ENCODE measurements around the gene OR4S2.

Gene OR4S2, protein sequence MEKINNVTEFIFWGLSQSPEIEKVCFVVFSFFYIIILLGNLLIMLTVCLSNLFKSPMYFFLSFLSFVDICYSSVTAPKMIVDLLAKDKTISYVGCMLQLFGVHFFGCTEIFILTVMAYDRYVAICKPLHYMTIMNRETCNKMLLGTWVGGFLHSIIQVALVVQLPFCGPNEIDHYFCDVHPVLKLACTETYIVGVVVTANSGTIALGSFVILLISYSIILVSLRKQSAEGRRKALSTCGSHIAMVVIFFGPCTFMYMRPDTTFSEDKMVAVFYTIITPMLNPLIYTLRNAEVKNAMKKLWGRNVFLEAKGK

DNA sequence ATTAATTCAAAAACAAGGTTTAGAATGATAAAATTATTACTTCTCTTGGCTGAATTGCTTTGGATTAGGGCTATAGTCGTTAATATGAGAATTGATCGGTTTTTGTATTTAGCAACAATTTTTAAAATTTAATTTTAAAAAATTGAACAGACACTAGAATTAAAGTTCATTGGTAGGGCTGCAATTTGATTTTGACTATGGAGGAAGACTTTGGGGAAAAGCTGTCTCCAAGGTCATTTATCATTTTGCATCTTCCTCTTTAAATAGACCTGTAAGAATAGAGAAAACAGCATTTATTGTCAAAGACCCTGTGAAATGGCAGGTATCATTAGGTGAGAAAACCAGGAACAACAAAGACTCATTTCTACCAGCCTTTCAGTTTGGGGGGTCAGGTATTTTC is at the start of gene OR4S2:
Gene OR4S2, plus strand, starts transcription at position 301 of the 400 bp plus-strand sequence. CDS start 2,577 bp downstream, outside the sequence.
- DNase-seq (ENCODE audit: low read depth in 2 of 2) = no peak

DNA sequence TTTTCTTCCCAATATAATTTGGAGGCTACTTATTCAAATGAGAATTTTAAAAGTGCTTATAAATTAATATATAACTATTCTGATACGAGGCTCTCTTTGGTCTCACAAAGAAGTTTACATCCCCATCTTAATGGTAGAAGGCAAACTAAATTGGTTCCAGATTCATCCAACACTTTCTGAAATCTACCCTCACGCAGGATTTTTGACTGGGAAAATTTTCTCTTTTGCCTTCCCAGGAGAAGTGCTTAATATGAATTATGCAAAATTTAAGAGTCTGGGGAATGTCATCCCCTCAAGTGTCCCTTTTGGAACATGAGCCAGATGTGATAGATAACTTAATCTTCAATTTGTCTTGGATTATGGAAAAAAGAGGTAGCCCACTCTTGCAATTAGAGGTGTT is 40.6 kb upstream of the OR4S2 start, which contains the start of gene OR4C11:
Gene OR4C11, minus strand, starts transcription at position 101 of the 400 bp plus-strand sequence. CDS start 3,272 bp downstream, outside the sequence.
- no peak for DNase-seq (ENCODE audit: low read depth in 2 of 2)

DNA sequence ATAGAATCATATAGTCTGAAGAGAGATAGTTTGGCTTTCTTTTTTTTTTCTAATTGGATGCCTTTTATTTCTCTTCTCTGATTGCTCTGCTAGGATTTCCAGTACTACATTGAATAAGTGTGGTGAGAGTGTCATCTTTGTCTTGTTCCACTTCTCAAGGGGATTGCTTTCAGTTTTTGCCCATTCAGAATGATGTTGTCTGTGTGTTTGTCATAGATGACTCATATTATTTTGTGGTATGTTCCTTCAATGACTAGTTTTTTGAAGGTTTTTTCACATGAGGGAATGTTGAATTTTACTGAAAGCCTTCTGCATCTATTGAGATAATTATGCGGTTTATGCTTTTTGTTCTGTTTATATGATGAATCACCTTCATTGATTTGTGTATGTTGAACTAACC is 23.6 kb upstream of the OR4S2 start:
- no peak for DNase-seq (ENCODE audit: low read depth in 2 of 2)

GRCh38 chr11:55634813-55635212 is 13.3 kb upstream of the OR4S2 start, which contains the start of gene OR4P4:
Gene OR4P4 (plus strand): TSS chr11:55635113.
- no peak for DNase-seq (ENCODE audit: low read depth in 2 of 2)

GRCh38 chr11:55652560-55652959 is 4.4 kb downstream of the OR4S2 start:
- no peak for DNase-seq (ENCODE audit: low read depth in 2 of 2)

DNA sequence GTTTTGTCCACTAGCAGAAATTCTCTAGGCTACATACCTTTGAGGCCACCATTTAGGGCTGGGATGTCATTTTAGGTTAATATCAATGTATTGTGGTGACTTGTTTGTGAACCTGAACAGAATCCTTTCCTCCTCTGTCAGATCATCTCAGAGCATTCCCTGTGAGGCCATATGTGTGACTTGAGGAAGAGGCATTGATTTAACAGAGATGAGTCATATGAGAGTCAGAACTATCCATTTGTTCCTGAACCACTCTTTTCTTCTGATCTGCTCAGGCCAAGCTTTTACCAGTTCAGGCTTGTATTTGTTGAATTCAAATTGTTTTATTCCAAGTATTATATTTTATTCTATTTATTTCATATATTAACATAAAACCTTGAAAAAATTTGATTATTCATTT is 7.0 kb downstream of the OR4S2 start:
- DNase-seq (ENCODE audit: low read depth in 2 of 2) = no peak

- DNase-seq (ENCODE audit: low read depth in 2 of 2) = no peak
Measured at GRCh38 chr11:55658031-55658573, 10.0 kb downstream of the OR4S2 start.

DNA sequence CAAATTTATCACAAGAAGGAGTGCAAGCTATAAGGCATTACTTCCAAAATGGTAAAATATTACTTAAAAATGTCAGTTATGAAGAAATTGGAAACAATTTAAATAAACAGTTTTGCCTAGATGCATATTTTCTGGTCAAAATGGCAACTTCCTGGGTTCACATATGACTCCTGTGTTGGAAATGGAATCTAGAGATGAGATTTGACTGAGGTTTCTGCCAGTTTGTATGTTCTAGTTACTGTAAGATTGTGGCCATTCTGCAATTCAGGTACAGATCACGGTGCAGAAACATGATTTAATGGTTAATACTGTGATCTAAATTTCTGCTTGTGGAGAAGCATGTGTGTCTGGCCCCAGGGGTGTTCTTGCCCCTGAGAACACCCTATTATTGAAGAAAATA is 10.5 kb downstream of the OR4S2 start:
- no peak for DNase-seq (ENCODE audit: low read depth in 2 of 2)

DNA sequence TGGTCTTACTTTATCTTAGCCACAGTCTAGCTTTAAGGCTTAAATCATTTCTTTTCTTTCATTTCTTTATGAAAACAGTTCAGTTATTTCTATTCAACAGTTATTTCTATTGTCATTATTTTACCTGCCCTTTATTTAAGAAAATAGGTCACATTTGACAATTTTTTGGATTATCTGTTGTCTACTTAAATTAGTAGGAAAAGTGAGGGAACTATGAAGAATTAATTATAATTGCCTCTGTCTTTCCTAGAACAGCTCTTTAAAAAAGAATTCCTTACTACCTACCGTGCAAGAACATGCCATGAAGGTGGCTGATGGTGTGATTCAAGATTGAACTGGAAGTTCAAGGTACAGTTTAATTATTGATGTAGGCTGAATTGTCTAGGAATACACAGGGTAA is 13.8 kb downstream of the OR4S2 start, which contains the start of gene OR4C6:
Gene OR4C6, plus strand, starts transcription at position 301 of the 400 bp plus-strand sequence. CDS start 2,966 bp downstream, outside the sequence.
- no peak for DNase-seq (ENCODE audit: low read depth in 2 of 2)

DNA sequence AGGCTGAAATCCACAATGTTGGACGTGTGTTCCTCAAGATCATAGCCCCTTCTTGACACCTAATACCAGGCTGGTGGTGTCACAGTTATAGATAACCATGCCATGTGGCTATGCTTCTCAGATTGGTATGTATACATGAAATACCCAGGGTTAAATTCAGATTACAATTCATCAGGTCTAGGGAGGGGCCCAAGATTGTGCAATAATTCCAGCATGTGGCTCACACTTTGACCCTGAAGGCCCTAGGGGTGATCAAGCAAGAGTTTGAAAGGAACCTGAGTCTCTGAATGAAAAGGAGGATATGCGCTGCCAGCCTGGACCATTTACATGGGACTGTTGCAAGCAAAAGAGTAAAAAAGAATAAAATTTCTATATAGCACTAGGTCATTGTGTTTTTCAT is 21.2 kb downstream of the OR4S2 start:
- DNase-seq (ENCODE audit: low read depth in 2 of 2) = no peak

DNA sequence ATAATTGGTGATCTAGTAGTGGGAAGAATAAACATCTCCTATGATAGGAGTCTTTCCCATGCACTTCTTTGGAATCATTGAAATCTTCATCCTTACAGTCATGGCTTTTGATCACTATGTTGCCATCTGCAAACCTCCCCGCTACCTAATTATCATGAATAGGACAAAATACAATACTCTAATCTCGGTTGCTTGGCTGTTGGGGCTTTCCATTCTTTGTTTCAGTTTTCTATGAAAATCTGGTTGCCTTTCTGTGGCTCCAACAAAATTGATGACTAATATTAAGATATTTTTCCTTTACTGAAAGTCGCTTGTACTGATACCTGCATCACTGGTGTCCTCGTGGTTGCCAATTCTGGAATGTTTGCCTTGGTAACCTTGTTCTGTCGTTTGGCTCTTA is 25.7 kb downstream of the OR4S2 start:
- DNase-seq (ENCODE audit: low read depth in 2 of 2) = no peak

DNA sequence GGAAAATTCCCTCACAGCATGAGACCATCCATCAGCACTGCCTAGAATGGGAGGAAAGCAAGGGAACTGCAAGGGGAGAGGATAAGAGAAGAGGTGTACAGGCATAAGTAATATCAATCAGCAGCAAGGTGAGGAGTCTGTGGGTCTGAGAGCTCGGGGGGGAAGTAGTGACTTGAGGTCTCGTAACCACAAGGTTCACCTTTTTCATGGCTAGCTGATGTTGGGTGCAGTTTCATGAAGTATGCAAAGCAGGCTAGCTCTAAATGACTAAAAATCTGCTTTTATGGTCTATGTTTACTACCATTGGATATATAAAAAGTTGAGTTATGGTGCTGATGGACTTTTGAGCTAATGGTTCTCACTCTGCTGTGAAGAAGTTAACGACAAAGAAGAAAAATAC is 49.7 kb downstream of the OR4S2 start:
- no peak for DNase-seq (ENCODE audit: low read depth in 2 of 2)

DNA sequence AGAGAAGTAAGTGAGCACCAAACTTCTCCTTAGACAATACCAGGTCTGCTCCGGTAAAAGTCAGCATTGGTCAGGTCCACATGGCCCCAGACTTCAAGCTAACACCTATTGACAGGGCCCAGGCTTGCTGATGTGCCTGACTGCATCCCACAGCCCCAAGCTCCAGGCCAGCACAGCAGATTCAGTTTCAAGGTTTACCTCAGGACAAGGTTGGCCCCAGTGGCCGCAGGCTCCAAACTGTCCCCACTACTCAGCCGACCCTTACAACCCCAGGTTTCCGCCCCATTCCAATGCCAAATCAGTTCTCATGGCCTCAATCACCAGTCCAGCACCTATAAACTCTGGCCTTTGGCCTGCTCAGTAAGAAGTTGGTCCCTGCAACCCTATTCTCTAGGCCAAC is 53.3 kb downstream of the OR4S2 start:
- no peak for DNase-seq (ENCODE audit: low read depth in 2 of 2)
